Measurements from ENCODE around the gene EPS8. TPM values are rescaled to one million over a fixed set of nuclear protein-coding genes. Genes with fewer than 3 reads are reported as not detected.

Gene EPS8
- total RNA-seq = 147 and 183 TPM in 2 replicates

GRCh38 chr12:15789220-15790171 is at the start of gene EPS8:
Gene EPS8 (minus strand): TSS chr12:15789388. CDS start chr12:15682951, 106,437 bp downstream.

Small RNA genes lying within 50 kb of the gene (small RNA-seq; reads per million reads assigned to genes)
- gene RNU6-251P = not detected

Other genes starting within 250 kb of the EPS8 start
- gene STRAP, start 93.0 kb upstream of the EPS8 start, total RNA-seq = 85.4 and 90.4 TPM in 2 replicates
- gene DERA, start 121.9 kb upstream of the EPS8 start, total RNA-seq = 52.5 and 63.1 TPM in 2 replicates

Data from subcutaneous preadipocyte (primary cell).